Measurements from ENCODE around the gene CA10.

GRCh38 chr17:51588063-51588462 lies 570.5 kb downstream of the CA10 start:
- no peak for TF ChIP-seq CTCF (IDR thresholded peaks at IDR 0.05; ENCODE audit: low read depth, low read length, poor library complexity, severe bottlenecking)
- no peak for TF ChIP-seq EZH2phosphoT487 (IDR thresholded peaks at IDR 0.05; ENCODE audit: borderline replicate concordance, low read length)

All from DOHH2 (cell line).